B cell (primary cell): ENCODE data around the gene MGA. TPM values are rescaled to one million over a fixed set of nuclear protein-coding genes. Genes with fewer than 3 reads are reported as not detected.

Experiments used
- ATAC-seq: fragments of 200-7000 bp; cut with Tn5 transposase; one replicate; pipeline ENCODE4 v1.10.0; 2021; ENCODE audit warnings: low read depth, mild to moderate bottlenecking, moderate number of reproducible peaks, moderate library complexity
- CTCF ChIA-PET: fragments of 350-600 bp; sonication (Branson Sonifier 250); formaldehyde crosslinking; loops from one replicate; lab custom pipeline; 2021; ENCODE audit warnings: antibody characterized with exemption, inconsistent platforms; lab: Charles Lee
- POLR2A ChIA-PET: fragments of 350-600 bp; sonication (Branson Sonifier 250); formaldehyde crosslinking; loops from one replicate; lab custom pipeline; 2021; ENCODE audit warnings: antibody characterized with exemption; lab: Charles Lee
- DNase-seq: peaks from one replicate; pipeline ENCODE4 v3.0.0; 2013
- H2AFZ ChIP-seq: 2 replicates; pipeline ENCODE4 v1.6.1; 2012; ENCODE audit warnings: mild to moderate bottlenecking, low read depth, low read length; ENCODE audit not compliant: insufficient read depth, poor library complexity, severe bottlenecking
- H3K27ac ChIP-seq, 2 donors: 1 replicate in 1 of 2; 2 replicates in 1 of 2; pipeline ENCODE4 v1.5.1; 2012 to 2013; ENCODE audit warnings: low read length in 2 of 2, mild to moderate bottlenecking in 2 of 2, moderate library complexity in 1 of 2
- H3K27me3 ChIP-seq, 4 experiments: fragments of 200-600 bp in 1 of 4; sonication (generic) in 1 of 4; replicated peaks in 1 of 4; 1 replicate in 2 of 4; 2 replicates in 2 of 4; pipeline versions ENCODE4 v1.6.1 to v1.7.0; 2013 to 2016; ENCODE audit warnings: low read length in 3 of 4, mild to moderate bottlenecking in 2 of 4, mixed read lengths in 1 of 4, moderate library complexity in 1 of 4; ENCODE audit not compliant: insufficient read depth in 4 of 4, control insufficient read depth in 3 of 4; ENCODE audit errors: control extremely low read depth in 1 of 4
- H3K36me3 ChIP-seq, 2 experiments: replicated peaks in 1 of 2; 1 replicate in 1 of 2; 2 replicates in 1 of 2; pipeline versions ENCODE4 v1.6.1 to v1.7.1; 2013; ENCODE audit warnings: low read length in 1 of 2; ENCODE audit not compliant: insufficient read depth in 2 of 2, control insufficient read depth in 1 of 2; ENCODE audit errors: control extremely low read depth in 1 of 2, extremely low read depth in 1 of 2
- H3K4me1 ChIP-seq, 2 donors: fragments of 200-600 bp in 1 of 2; sonication (generic) in 1 of 2; 1 replicate in 1 of 2; 2 replicates in 1 of 2; pipeline versions ENCODE4 v1.5.1 to v1.6.1; 2013 to 2017; ENCODE audit warnings: low read length in 2 of 2; ENCODE audit not compliant: control insufficient read depth in 2 of 2, insufficient read depth in 2 of 2
- H3K4me2 ChIP-seq: replicated peaks from 2 replicates; pipeline ENCODE3; 2012; ENCODE audit warnings: mild to moderate bottlenecking, low read depth, low read length; ENCODE audit not compliant: poor library complexity, severe bottlenecking
- H3K4me3 ChIP-seq, 5 experiments: fragments of 200-600 bp in 1 of 5; sonication (generic) in 1 of 5; 1 replicate in 3 of 5; 2 replicates in 2 of 5; pipeline versions ENCODE4 v1.5.1 to v1.7.0; 2011 to 2016; ENCODE audit warnings: low read length in 4 of 5, mild to moderate bottlenecking in 4 of 5, low read depth in 2 of 5, control low read depth in 1 of 5, moderate library complexity in 1 of 5; ENCODE audit not compliant: insufficient read depth in 1 of 5; ENCODE audit errors: control extremely low read depth in 1 of 5, extremely low read depth in 1 of 5
- H3K79me2 ChIP-seq: fragments of 200-600 bp; sonication (generic); one replicate; pipeline ENCODE4 v1.6.0; 2016; ENCODE audit warnings: low read length; ENCODE audit not compliant: control insufficient read depth, insufficient read depth
- H3K9ac ChIP-seq: fragments of 200-600 bp; sonication (generic); 2 replicates; pipeline ENCODE4 v1.6.1; 2017; ENCODE audit warnings: mild to moderate bottlenecking, low read length, moderate library complexity
- H3K9me3 ChIP-seq, 3 donors: one replicate each; pipeline versions ENCODE4 v1.6.1 to v1.7.1; 2013; ENCODE audit warnings: low read length in 2 of 3; ENCODE audit not compliant: control insufficient read depth in 2 of 3, insufficient read depth in 1 of 3; ENCODE audit errors: control extremely low read depth in 1 of 3
- H4K20me1 ChIP-seq: 2 replicates; pipeline ENCODE4 v1.6.0; 2012; ENCODE audit warnings: mild to moderate bottlenecking, low read length; ENCODE audit not compliant: insufficient read depth, control insufficient read depth, poor library complexity, severe bottlenecking
- H3K27ac Mint-ChIP-seq: one replicate; pipeline ENCODE4 v1.8.0; 2021; ENCODE audit warnings: mixed read lengths
- H3K27me3 Mint-ChIP-seq: one replicate; pipeline ENCODE4 v1.8.0; 2021; ENCODE audit warnings: mixed read lengths
- H3K4me1 Mint-ChIP-seq: one replicate; pipeline ENCODE4 v1.8.0; 2021; ENCODE audit warnings: mixed read lengths
- H3K4me3 Mint-ChIP-seq: one replicate; pipeline ENCODE4 v1.8.0; 2021; ENCODE audit warnings: mixed read lengths
- H3K9me3 Mint-ChIP-seq: one replicate; pipeline ENCODE4 v1.8.0; 2022; ENCODE audit warnings: mixed read lengths; ENCODE audit not compliant: insufficient read depth
- CTCF ChIP-seq: fragments of 200-600 bp; IDR thresholded peaks from one replicate; pipeline ENCODE4 v1.8.0; 2022; ENCODE audit warnings: antibody characterized with exemption, mild to moderate bottlenecking
- EZH2 ChIP-seq: IDR thresholded peaks from 2 replicates; pipeline ENCODE4 v1.6.1; 2012; ENCODE audit warnings: borderline replicate concordance, low read depth, mild to moderate bottlenecking, moderate library complexity, low read length; ENCODE audit not compliant: insufficient read depth, poor library complexity, severe bottlenecking
- WGBS: methylation state at CpG from one replicate; pipeline ENCODE4 v1.1.5; 2013; ENCODE audit warnings: missing lambda C conversion rate; ENCODE audit not compliant: insufficient coverage; 5-methylcytosine and 5-hydroxymethylcytosine counted together
- intact Hi-C: fragments of 100-400 bp; cut with micrococcal nuclease; formaldehyde crosslinking; loops from one replicate; pipeline ENCODE4 v1.10.0; 2022
- polyA plus RNA-seq: library from polyadenylated mRNA; depleted of rRNA; stranded (reverse); fragments of >200 nt; gene quantifications from 2 replicates; pipeline ENCODE4 v1.2.3, GENCODE V29; 2012
- total RNA-seq, 2 donors: library from RNA; stranded (reverse); fragments of 120-200 nt in 1 of 2; gene quantifications; 1 replicate in 1 of 2; 2 replicates in 1 of 2; pipeline versions ENCODE4 v1.2.3 to v1.2.4, GENCODE V29; 2013 to 2022

Gene MGA
- total and polyA plus RNA-seq, 2 donors (not counting 1 experiment from before 2014, with no cell fraction given), result 5.4 to 79.7 TPM

GRCh38 chr15:41659855-41660234 is 360 bp upstream of the MGA start:
- Histone ChIP-seq H3K27me3 (no peaks in the 10 kb centered on the region), H3K36me3 (no peaks in the 10 kb centered on the region), H3K79me2 (peaks cover 41% of the 10 kb centered on the region), H3K4me1 (peaks cover 26 to 28% of the 10 kb centered on the region in 2 donors), H3K9me3 (peaks cover 0 to 13% (median 0%) of the 10 kb centered on the region in 3 donors), H3K4me3 (peak overlapping the region; percentile 26 to 72 (median 62)), H3K4me2 (peak overlapping the region; percentile 89), H2AFZ (peak overlapping the region; percentile 91), H3K27ac (peak overlapping the region; percentile 94 to 95), H3K9ac (peak overlapping the region; percentile 78), H4K20me1 (no peaks in the 10 kb centered on the region)
- TF ChIP-seq EZH2, result no peak
- no peak for TF ChIP-seq CTCF
- Mint-ChIP-seq H3K27ac (peak overlapping the region; percentile 96), H3K27me3 (no peaks in the 10 kb centered on the region), H3K4me3 (peak overlapping the region; percentile 89), H3K9me3 (no peaks in the 10 kb centered on the region), H3K4me1 (peaks cover 41% of the 10 kb centered on the region)
- DNase-seq (no peak), ATAC-seq (no peak)
- 27% methylated on average over 21 of the region's 21 CpGs for WGBS
- intact Hi-C loops, result loop anchor here (1.0 to 10.0 kb wide), 8 partner anchors 39 to 755 kb away; partner anchors contain the start of genes CHP1, EXD1, ITPKA and JMJD7
- ChIA-PET POLR2A (interaction anchor here (1.0 to 2.3 kb wide), 3 partner anchors 38 to 233 kb away, joined by 4 to 16 read pairs (median 7); partner anchors contain the start of gene MAPKBP1), CTCF (interaction anchor here (0.9 to 2.4 kb wide), 5 partner anchors 39 to 194 kb away, joined by 5 to 10 read pairs (median 8); partner anchors contain the start of genes MAPKBP1 and RPAP1)

DNA sequence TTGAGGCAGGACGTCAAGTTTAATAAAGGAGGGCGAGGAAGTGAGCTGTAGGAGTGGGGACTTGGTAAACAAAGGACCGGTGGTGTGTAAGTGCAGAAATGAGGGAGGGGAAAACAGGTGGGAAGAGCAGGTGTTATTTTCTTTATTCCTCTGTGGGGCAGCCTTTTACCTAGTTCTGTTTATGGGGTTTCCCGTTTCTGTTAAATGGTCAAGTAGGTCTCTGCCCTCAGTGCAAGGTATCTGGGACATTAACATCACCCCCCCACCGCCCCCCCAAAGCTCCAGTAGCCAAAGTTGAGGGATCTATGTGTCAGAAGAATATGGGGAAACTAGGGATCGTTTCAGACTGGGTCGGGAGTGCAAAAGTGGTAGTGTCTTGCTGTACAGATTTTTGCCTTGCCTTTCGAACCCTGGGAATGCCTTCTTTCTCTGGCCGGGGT is 893 bp downstream of the MGA start:
- peaks cover 26 to 28% of the 10 kb centered on the region in 2 donors for H3K4me1 ChIP-seq
- H3K79me2 ChIP-seq, result peaks cover 53% of the 10 kb centered on the region
- no peak for DNase-seq
- Mint-ChIP-seq H3K27me3 (no peaks in the 10 kb centered on the region), H3K4me3 (peak overlapping the region; percentile 89), H3K4me1 (peaks cover 47% of the 10 kb centered on the region), H3K9me3 (no peaks in the 10 kb centered on the region), H3K27ac (peak overlapping the region; percentile 96)
- H3K9me3 ChIP-seq, result peaks cover 0 to 13% (median 0%) of the 10 kb centered on the region in 3 donors
- H3K4me2 ChIP-seq, result peak overlapping the region; percentile 89
- peak overlapping the region; percentile 91 for H2AFZ ChIP-seq
- peaks cover 3% of the 10 kb centered on the region for H4K20me1 ChIP-seq
- H3K9ac ChIP-seq, result peak overlapping the region; percentile 78
- H3K4me3 ChIP-seq, result peak overlapping the region; percentile 58 to 72 (median 63)
- no peaks in the 10 kb centered on the region for H3K27me3 ChIP-seq
- WGBS, result 11% methylated on average over 7 of the region's 9 CpGs
- POLR2A ChIA-PET, result interaction anchor here (0.8 to 2.3 kb wide), 3 partner anchors 12 to 113 kb away, joined by 3 to 16 read pairs (median 7); partner anchors contain the start of gene MAPKBP1
- intact Hi-C loops, result loop anchor here (1.0 to 10.0 kb wide), 7 partner anchors 35 to 756 kb away; partner anchors contain the start of genes CHP1, EXD1, ITPKA and JMJD7
- H3K27ac ChIP-seq, result peak overlapping the region; percentile 94 to 95
- TF ChIP-seq EZH2 (no peak), CTCF (no peak)
- CTCF ChIA-PET, result interaction anchor here (0.8 to 2.4 kb wide), 9 partner anchors 27 to 430 kb away, joined by 3 to 10 read pairs (median 5); partner anchors contain the start of genes CHP1 and MAPKBP1
- H3K36me3 ChIP-seq, result no peaks in the 10 kb centered on the region
- ATAC-seq, result no peak
